ENCODE results near the gene LDHAL6A.

DNA sequence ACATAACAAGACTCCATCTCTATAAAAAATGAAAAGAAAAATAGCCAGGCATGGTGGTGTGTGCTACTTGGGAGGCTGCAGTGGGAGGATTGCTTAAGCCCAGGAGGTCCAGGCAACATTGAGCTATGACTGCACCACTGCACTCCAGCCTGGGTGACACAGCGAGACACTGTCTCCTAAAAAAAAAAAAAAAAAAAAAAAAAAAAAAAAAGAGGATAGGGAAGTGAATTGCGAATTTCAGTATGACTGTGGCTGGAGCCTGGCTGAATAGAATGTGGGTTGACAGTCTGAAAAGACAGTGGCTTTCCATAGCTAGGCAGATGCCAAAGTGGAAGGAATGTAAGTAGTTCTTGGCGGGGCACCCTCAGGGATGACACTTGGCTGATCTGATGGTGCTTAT is 6.4 kb upstream of the LDHAL6A start:
- TF ChIP-seq CTCF (IDR thresholded peaks at IDR 0.05) (no peak), POLR2A (IDR thresholded peaks at IDR 0.05) (no peak)

All from lower leg skin (tissue), 3 donors.